Duodenal mucosa (tissue), 2 donors: ENCODE measurements around the gene BTBD16.

Source experiments
- H3K27ac ChIP-seq: one replicate; pipeline ENCODE4 v1.7.0; 2013; ENCODE audit warnings: low read depth, low read length
- H3K27me3 ChIP-seq, 2 donors: one replicate each; pipeline ENCODE4 v1.7.0; 2013; ENCODE audit warnings: low read length in 2 of 2, control low read depth in 1 of 2; ENCODE audit not compliant: insufficient read depth in 2 of 2, control insufficient read depth in 1 of 2
- H3K36me3 ChIP-seq, 2 donors: one replicate each; pipeline ENCODE4 v1.7.0; 2013; ENCODE audit warnings: low read length in 2 of 2, control low read depth in 1 of 2; ENCODE audit not compliant: insufficient read depth in 2 of 2, control insufficient read depth in 1 of 2
- H3K4me1 ChIP-seq, 2 donors: one replicate each; pipeline ENCODE4 v1.7.0; 2013; ENCODE audit warnings: low read length in 2 of 2, control low read depth in 1 of 2; ENCODE audit not compliant: insufficient read depth in 2 of 2, control insufficient read depth in 1 of 2
- H3K4me3 ChIP-seq, 2 donors: one replicate each; pipeline ENCODE4 v1.7.0; 2013; ENCODE audit warnings: low read length in 2 of 2, low read depth in 1 of 2
- H3K9ac ChIP-seq, 2 donors: one replicate each; pipeline ENCODE4 v1.7.0; 2013; ENCODE audit warnings: low read length in 2 of 2, low read depth in 1 of 2
- H3K9me3 ChIP-seq, 2 donors: one replicate each; pipeline ENCODE4 v1.7.0; 2013; ENCODE audit warnings: low read length in 2 of 2, control low read depth in 1 of 2; ENCODE audit not compliant: control insufficient read depth in 1 of 2

The BTBD16 gene

GRCh38 chr10:122326385-122326784 is 55.3 kb downstream of the BTBD16 start:
- H3K9ac ChIP-seq = no peak overlapping the region
- peaks cover 0 to under 1% of the 10 kb centered on the region in 2 donors for H3K4me1 ChIP-seq
- no peaks in the 10 kb centered on the region for H3K27me3 ChIP-seq
- H3K4me3 ChIP-seq = no peak overlapping the region
- no peaks in the 10 kb centered on the region for H3K9me3 ChIP-seq
- no peak overlapping the region for H3K27ac ChIP-seq
- no peaks in the 10 kb centered on the region for H3K36me3 ChIP-seq

GRCh38 chr10:122326806-122327205 is 55.7 kb downstream of the BTBD16 start:
- no peaks in the 10 kb centered on the region for H3K27me3 ChIP-seq
- peaks cover 0 to 5% of the 10 kb centered on the region in 2 donors for H3K4me1 ChIP-seq
- no peak overlapping the region for H3K4me3 ChIP-seq
- no peaks in the 10 kb centered on the region for H3K36me3 ChIP-seq
- H3K9ac ChIP-seq = no peak overlapping the region
- no peak overlapping the region for H3K27ac ChIP-seq
- no peaks in the 10 kb centered on the region for H3K9me3 ChIP-seq

- Histone ChIP-seq H3K9me3 (no peaks in the 10 kb centered on the region), H3K36me3 (no peaks in the 10 kb centered on the region), H3K4me1 (peaks cover 0 to 7% of the 10 kb centered on the region in 2 donors), H3K27ac (no peak overlapping the region), H3K27me3 (peaks cover 0 to 3% of the 10 kb centered on the region in 2 donors), H3K4me3 (no peak overlapping the region), H3K9ac (no peak overlapping the region)
Observed at GRCh38 chr10:122327237-122328206, 56.4 kb downstream of the BTBD16 start.

GRCh38 chr10:122328676-122329075 is 57.6 kb downstream of the BTBD16 start:
- Histone ChIP-seq H3K27ac (no peak overlapping the region), H3K27me3 (peaks cover 0 to 3% of the 10 kb centered on the region in 2 donors), H3K36me3 (no peaks in the 10 kb centered on the region), H3K4me3 (no peak overlapping the region), H3K4me1 (peaks cover 0 to 7% of the 10 kb centered on the region in 2 donors), H3K9me3 (no peaks in the 10 kb centered on the region), H3K9ac (no peak overlapping the region)

GRCh38 chr10:122329416-122329815 is 58.3 kb downstream of the BTBD16 start:
- Histone ChIP-seq H3K9ac (no peak overlapping the region), H3K36me3 (no peaks in the 10 kb centered on the region), H3K4me1 (peaks cover 0 to 7% of the 10 kb centered on the region in 2 donors), H3K27ac (no peak overlapping the region), H3K4me3 (no peak overlapping the region), H3K27me3 (peaks cover 0 to 3% of the 10 kb centered on the region in 2 donors), H3K9me3 (no peaks in the 10 kb centered on the region)

GRCh38 chr10:122331100-122331499 is 60.0 kb downstream of the BTBD16 start:
- Histone ChIP-seq H3K4me1 (peaks cover 0 to 7% of the 10 kb centered on the region in 2 donors), H3K4me3 (no peak overlapping the region), H3K9ac (no peak overlapping the region), H3K27me3 (peaks cover 0 to 3% of the 10 kb centered on the region in 2 donors), H3K27ac (no peak overlapping the region), H3K9me3 (no peaks in the 10 kb centered on the region), H3K36me3 (no peaks in the 10 kb centered on the region)

- H3K9me3 ChIP-seq = no peaks in the 10 kb centered on the region
- H3K4me3 ChIP-seq = no peak overlapping the region
- H3K27ac ChIP-seq = no peak overlapping the region
- H3K9ac ChIP-seq = no peak overlapping the region
- peaks cover 0 to 3% of the 10 kb centered on the region in 2 donors for H3K27me3 ChIP-seq
- no peaks in the 10 kb centered on the region for H3K36me3 ChIP-seq
- H3K4me1 ChIP-seq = peaks cover 0 to 7% of the 10 kb centered on the region in 2 donors
Observed at GRCh38 chr10:122331615-122332446, 60.7 kb downstream of the BTBD16 start.

GRCh38 chr10:122333037-122333436 is 61.9 kb downstream of the BTBD16 start:
- H3K36me3 ChIP-seq = no peaks in the 10 kb centered on the region
- H3K9me3 ChIP-seq = no peaks in the 10 kb centered on the region
- no peak overlapping the region for H3K27ac ChIP-seq
- no peak overlapping the region for H3K4me3 ChIP-seq
- peaks cover 0 to 3% of the 10 kb centered on the region in 2 donors for H3K27me3 ChIP-seq
- peaks cover 0 to 7% of the 10 kb centered on the region in 2 donors for H3K4me1 ChIP-seq
- no peak overlapping the region for H3K9ac ChIP-seq

- H3K9ac ChIP-seq = no peak overlapping the region
- H3K36me3 ChIP-seq = no peaks in the 10 kb centered on the region
- peaks cover 0 to 3% of the 10 kb centered on the region in 2 donors for H3K27me3 ChIP-seq
- no peak overlapping the region for H3K27ac ChIP-seq
- H3K4me3 ChIP-seq = no peak overlapping the region
- H3K9me3 ChIP-seq = no peaks in the 10 kb centered on the region
- peaks cover 0 to 14% of the 10 kb centered on the region in 2 donors for H3K4me1 ChIP-seq
Observed at GRCh38 chr10:122336332-122336731, 65.2 kb downstream of the BTBD16 start.

- Histone ChIP-seq H3K36me3 (no peaks in the 10 kb centered on the region), H3K27ac (no peak overlapping the region), H3K9ac (no peak overlapping the region), H3K4me1 (peaks cover 0 to 7% of the 10 kb centered on the region in 2 donors), H3K27me3 (peaks cover 0 to 3% of the 10 kb centered on the region in 2 donors), H3K9me3 (no peaks in the 10 kb centered on the region), H3K4me3 (no peak overlapping the region)
Observed at GRCh38 chr10:122336961-122337360, 65.9 kb downstream of the BTBD16 start.
